Neuron (in vitro differentiated cells): ENCODE results near the gene ALPL.

Experiments
- H2AFZ ChIP-seq: one replicate; pipeline ENCODE4 v1.6.1; 2013; ENCODE audit warnings: low read depth, mild to moderate bottlenecking, inconsistent platforms, low read length, moderate library complexity
- H3K27me3 ChIP-seq: one replicate; pipeline ENCODE4 v1.6.1; 2013; ENCODE audit warnings: low read length; ENCODE audit not compliant: insufficient read depth
- H3K36me3 ChIP-seq: one replicate; pipeline ENCODE4 v1.6.1; 2013; ENCODE audit warnings: low read length; ENCODE audit not compliant: insufficient read depth
- H3K4me1 ChIP-seq: one replicate; pipeline ENCODE4 v1.6.1; 2013; ENCODE audit warnings: low read length; ENCODE audit not compliant: insufficient read depth
- H3K4me3 ChIP-seq: 2 replicates; pipeline ENCODE4 v1.5.1; 2013; ENCODE audit warnings: mild to moderate bottlenecking, low read length, moderate library complexity
- H3K9me3 ChIP-seq: one replicate; pipeline ENCODE4 v1.6.1; 2013; ENCODE audit warnings: low read length

The ALPL gene

DNA sequence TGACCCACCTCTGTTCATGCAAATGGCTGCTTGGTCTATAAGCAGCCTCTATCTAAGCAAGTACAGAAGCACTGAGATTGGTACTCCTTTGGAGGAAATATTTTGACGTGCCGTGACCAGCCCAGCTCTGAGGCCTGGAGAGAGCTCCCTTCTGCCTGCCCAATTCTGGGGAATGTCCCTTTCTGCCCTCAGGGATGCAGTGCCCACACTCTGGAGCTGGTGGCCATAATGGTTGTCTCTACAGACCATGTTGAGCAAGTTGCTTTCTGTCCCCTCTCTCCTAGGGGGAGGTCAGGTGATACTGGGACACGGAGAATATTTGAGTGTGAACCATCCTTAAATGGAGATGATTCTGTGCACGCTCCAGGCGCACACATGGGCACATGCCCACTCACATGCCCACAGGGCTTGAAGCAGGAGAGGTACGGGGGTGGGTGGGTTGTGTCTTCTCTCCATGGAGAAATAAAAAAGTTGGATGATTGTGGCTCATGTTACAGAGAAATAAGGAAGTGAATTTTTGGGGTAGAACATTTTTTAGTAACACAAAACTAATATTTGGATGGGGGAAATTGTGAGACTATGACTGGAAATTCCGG is 13.9 kb upstream of the ALPL start:
- Histone ChIP-seq H2AFZ (no peak overlapping the region), H3K4me3 (no peak overlapping the region), H3K9me3 (peaks cover 6% of the 10 kb centered on the region), H3K4me1 (peaks cover 5% of the 10 kb centered on the region), H3K36me3 (no peaks in the 10 kb centered on the region), H3K27me3 (no peaks in the 10 kb centered on the region)

DNA sequence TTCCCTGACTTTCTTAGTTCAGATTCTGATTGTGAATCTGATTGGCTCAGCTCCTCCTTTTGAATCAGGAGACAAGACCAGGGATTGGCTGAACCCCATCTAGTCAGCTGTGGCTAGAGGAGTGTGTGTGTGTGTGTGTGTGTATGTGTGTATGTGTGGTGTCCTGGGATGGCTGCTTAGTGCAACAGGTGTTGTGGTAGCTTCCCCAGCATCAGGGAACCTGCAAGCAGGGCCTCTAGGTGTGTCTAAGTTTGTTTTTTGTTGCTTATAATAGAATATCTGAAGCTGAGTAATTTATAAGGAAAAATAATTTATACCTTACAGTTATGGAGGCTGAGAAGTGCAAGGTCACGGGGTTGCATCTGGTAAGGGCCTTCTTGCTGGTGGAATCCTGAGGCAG is 13.2 kb upstream of the ALPL start:
- Histone ChIP-seq H3K27me3 (no peaks in the 10 kb centered on the region), H3K36me3 (no peaks in the 10 kb centered on the region), H3K4me3 (no peak overlapping the region), H2AFZ (no peak overlapping the region), H3K4me1 (peaks cover 5% of the 10 kb centered on the region), H3K9me3 (peaks cover 2% of the 10 kb centered on the region)

DNA sequence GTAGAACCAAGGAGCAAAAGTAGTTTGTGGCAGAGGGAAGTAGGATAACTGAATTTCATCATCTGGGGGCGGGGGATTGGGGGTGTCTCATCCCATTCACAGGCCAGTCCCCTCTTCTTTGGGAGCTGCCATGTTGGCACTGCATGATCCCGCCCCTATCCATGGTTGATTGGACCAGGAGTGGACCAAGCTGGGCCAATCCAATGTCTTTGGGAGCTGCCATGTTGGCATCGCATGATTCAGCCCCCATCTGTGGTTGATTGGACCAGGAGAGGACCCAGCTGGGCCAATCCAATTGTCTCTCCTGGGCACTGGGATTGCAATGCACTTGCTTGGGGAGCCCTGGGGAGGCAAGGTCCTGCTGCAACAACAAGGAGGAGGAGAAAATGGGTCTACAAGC is 12.3 kb upstream of the ALPL start:
- Histone ChIP-seq H2AFZ (no peak overlapping the region), H3K27me3 (no peaks in the 10 kb centered on the region), H3K36me3 (no peaks in the 10 kb centered on the region), H3K4me1 (peaks cover 5% of the 10 kb centered on the region), H3K9me3 (peaks cover 2% of the 10 kb centered on the region), H3K4me3 (no peak overlapping the region)

DNA sequence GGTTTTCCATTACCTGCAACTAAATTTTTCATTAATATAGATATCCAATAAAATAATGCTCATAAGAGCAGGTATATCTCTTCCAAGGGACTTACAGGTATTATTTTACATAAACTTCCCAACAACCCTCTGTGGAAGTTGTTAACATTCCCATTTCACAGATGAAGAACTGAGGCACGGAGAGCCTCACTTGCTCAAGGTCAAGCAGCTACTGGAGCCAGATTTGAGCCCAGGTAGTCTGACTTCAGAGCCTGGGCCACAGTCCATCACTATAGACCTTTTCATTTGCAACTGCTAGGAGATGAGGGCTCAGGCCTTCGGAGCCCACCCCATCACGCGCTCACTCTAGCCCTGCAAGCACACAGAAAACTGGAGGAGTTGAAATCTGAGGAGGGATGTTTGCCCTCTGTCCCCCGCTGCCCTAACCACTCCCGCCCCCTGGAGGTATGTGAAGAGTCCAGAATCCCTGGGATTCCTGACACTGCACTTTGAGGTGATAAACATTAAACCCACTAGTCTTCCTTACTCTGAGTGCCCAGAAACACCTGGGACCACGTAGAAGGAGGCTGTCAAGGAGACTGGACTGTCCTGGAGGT is 11.7 kb upstream of the ALPL start:
- no peaks in the 10 kb centered on the region for H3K36me3 ChIP-seq
- no peak overlapping the region for H2AFZ ChIP-seq
- H3K27me3 ChIP-seq = no peaks in the 10 kb centered on the region
- H3K4me3 ChIP-seq = no peak overlapping the region
- peaks cover 2% of the 10 kb centered on the region for H3K9me3 ChIP-seq
- peaks cover 5% of the 10 kb centered on the region for H3K4me1 ChIP-seq

DNA sequence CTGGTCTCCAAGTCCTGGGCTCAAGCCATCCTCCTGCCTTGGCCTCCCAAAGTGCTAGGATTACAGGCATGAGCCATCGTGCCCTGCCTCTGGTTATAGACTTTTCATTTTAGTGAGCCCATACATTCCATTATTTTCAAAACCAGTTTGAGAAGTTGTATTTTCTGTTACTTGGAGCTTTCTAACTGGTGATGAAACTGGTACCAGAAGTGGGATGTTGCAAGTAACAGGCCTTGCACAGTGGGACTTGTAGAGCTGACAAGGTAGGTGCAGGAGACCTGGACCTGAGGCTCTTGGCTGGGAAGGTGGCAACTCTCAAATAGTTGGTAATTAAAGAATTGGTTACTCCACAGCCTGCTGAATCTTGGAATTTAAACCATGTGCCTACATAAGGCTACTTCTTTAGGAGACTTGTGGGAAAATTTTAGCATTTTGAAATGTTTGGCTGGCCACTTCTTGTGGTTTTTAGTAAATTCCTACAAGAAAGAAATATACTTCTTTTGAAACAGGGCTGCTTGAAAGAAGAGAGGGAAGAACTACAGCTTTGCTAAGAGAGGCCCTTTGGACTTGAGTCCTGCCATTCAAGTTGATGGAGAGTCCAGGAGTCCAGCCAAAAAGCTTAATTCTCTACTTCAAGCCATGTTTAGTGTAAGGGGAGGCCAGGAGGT is 9.8 kb upstream of the ALPL start:
- Histone ChIP-seq H3K36me3 (no peaks in the 10 kb centered on the region), H3K9me3 (peaks cover 2% of the 10 kb centered on the region), H3K4me3 (no peak overlapping the region), H3K27me3 (no peaks in the 10 kb centered on the region), H3K4me1 (peaks cover 9% of the 10 kb centered on the region), H2AFZ (no peak overlapping the region)

DNA sequence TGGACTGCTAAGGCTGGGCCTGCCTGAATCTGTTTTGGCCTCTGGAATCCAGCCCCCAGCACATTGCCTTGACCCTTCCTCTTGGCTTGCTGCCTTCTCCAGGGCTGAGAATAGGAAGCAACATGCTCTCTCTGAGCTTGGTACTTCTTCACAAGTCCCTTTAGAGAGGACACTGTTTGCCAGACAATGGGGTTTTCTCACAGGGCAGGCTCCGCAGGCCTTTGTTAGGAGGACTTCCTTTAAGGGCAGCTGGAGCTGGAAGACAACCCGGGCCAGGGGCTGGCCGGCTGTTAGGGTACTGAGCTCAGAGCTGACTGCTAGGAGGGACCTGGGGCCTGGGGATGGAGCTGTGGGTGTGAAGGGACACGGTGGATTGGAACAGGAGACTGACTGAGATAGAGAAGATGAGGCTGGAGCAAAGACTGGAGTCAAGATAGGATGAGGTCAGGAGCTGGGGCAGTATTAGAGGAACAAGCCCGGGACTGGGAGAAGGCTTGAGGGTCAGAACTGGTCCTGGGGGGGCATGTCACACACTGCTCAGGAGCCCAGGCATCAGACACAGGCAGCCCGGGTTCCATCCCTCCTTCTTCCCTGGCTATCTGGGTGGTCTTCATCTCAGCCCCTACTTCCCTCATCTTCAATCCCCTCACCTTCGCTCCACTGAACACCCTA is 5.4 kb upstream of the ALPL start:
- H3K9me3 ChIP-seq = peaks cover 2% of the 10 kb centered on the region
- H2AFZ ChIP-seq = no peak overlapping the region
- H3K27me3 ChIP-seq = no peaks in the 10 kb centered on the region
- peaks cover 7% of the 10 kb centered on the region for H3K4me1 ChIP-seq
- no peak overlapping the region for H3K4me3 ChIP-seq
- no peaks in the 10 kb centered on the region for H3K36me3 ChIP-seq

DNA sequence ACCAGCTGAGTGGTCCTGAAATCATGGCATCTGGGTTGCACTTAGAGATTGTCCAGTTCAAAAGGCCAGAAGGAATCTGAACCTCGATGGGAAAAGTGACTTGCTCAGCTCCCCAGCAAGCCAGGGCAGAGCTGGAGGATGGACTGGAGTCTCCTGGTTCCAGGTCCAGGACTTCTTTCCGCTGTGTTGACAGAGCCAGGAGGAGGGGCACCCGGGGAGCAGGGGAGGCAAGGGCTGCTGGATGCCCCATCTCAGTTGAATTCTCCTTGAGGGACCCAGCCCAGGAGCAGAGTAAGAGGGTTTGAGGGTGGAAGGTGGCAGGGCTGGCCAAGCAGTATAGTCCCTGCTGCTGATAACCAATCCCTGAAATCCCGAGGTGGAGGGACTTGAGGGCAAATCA is 2.4 kb upstream of the ALPL start:
- H3K36me3 ChIP-seq = no peaks in the 10 kb centered on the region
- H3K9me3 ChIP-seq = no peaks in the 10 kb centered on the region
- H2AFZ ChIP-seq = no peak overlapping the region
- peaks cover 24% of the 10 kb centered on the region for H3K4me1 ChIP-seq
- H3K27me3 ChIP-seq = no peaks in the 10 kb centered on the region
- no peak overlapping the region for H3K4me3 ChIP-seq

DNA sequence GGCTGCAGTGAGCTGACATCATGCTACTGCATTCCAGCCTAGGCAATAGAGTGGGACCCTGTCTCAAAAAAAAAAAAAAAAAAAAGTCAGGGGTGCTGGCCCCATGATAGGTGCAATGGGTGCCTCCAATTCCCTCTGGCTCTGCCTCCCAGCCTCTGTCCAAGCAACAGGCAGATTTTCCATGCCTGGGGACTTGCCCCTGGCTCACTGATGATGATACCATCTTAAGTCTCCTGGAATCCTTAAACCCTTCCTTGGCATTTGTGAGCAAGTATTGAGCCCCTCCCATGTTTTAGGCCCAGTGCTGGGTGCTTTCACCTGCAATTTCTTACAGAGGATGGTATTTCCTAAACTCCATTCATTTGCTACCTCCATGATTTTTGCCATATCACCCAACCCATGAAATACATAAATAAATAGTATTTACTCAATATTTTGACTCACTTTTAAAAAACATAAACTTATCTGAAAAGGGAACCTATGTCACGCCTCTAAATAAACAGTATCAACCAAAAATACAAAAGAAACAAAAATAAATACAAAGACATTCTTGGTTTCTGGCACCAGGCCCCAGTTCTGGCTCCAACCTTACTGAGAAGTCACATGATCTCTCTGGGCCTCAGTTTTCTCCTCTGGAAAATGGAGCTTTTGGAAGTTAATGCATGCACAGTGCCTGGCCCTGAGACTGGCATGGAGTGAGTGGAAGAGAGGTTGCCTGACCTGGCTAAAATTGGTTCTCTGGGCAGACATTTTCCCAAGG is 1.5 kb upstream of the ALPL start:
- Histone ChIP-seq H3K27me3 (no peaks in the 10 kb centered on the region), H3K4me1 (peaks cover 24% of the 10 kb centered on the region), H3K4me3 (no peak overlapping the region), H3K36me3 (no peaks in the 10 kb centered on the region), H3K9me3 (no peaks in the 10 kb centered on the region), H2AFZ (no peak overlapping the region)

DNA sequence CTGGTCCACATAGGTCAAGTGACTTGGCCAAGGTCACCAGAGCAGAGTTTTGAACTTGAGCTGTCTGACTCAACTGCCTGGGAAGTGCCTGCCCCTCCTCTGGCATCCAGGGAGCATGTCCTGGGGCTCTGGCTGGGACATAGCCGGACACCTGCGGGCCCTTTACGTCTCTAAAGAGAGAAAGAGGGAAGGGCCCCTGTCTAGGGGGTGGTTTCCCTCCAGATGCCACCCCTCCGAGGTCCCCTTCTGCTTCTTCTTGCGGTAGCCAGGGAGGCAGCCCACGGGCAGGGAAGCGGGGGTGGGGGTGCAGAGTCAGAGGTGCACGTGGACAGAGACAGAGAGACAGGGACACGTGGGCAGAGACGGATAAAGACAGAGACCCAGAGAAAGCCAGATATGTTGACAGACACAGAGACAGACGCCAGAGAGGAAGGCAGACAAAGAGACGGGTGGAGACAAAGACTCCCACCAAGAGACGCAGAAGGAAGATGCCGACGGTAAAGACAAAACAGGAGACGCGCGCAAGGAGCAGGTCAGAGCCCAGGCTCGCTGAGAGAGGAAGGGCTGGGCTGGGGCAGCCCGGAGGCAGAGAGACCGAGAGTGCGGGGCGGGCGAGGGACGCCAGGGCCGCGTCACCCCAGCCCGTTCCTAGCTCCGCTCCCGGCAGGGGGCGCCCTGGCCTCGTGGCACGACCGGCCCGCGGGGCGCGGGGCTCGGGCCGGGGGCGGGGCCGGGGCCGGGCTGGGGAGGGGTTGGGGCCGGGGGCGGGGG is 458 bp upstream of the ALPL start:
- Histone ChIP-seq H3K36me3 (no peaks in the 10 kb centered on the region), H3K4me3 (peak overlapping the region; percentile 39)

DNA sequence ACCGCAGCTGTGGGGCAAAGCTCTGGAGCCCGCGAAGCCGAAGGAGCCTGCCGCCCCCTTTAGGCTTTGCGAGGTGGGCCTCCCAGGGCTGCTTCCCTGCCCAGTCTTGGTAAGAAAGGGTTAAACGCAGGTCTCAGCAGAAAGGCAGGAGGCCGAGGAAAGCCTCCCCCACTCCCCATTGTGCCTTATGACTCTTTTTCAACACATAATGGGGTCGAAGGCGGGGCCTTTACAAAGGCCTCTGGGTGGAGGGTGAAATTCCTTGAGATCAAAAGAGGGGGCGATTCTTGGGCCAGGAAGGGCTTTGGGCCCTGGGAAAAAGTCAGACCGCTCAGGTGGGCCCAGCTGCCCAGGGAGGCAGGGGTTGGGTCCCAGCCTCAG is 880 bp downstream of the ALPL start:
- Histone ChIP-seq H3K9me3 (no peaks in the 10 kb centered on the region), H3K4me1 (peaks cover 20% of the 10 kb centered on the region), H3K36me3 (no peaks in the 10 kb centered on the region), H3K27me3 (no peaks in the 10 kb centered on the region), H3K4me3 (peak overlapping the region; percentile 63), H2AFZ (peak overlapping the region; percentile 79)

More for the DNA sequence above, 458 bp upstream of the ALPL start:
- H3K4me1 ChIP-seq = peaks cover 21% of the 10 kb centered on the region
- H3K9me3 ChIP-seq = no peaks in the 10 kb centered on the region
- H2AFZ ChIP-seq = peak overlapping the region; percentile 69
- no peaks in the 10 kb centered on the region for H3K27me3 ChIP-seq

DNA sequence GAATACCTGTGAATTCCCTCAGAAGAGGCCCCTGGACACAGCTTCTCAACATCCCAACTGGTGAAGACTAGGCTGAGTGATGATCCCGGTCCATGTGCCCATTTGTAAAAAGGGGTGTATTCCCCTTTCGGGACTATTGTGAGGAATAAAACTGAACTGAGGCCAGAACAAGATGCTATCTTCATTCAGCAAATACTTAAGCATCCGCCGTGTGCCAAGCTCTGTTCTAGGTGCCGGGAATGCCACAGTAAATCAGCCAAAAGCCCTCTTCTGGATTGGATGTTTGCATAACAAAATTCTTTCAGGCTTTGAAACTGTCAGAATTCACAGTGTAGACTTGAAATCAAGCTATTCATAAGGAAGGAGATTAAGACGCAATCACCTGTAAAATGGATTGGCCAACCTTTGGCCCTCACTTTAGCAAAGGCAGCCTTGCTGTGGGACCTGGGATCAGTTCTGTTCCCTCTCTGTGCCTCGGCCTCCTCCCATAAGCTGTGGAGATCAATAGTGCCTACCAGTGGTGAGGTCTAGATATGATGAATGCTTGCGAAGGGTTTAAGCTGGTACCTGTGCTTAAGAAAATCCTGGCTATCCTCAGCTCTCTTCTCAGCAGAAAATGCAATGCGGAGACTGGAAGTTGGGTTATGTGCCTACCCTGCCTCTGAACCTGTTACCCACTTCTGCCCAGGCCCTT is 1.8 kb downstream of the ALPL start:
- H2AFZ ChIP-seq = no peak overlapping the region
- peaks cover 20% of the 10 kb centered on the region for H3K4me1 ChIP-seq
- H3K36me3 ChIP-seq = no peaks in the 10 kb centered on the region
- H3K27me3 ChIP-seq = no peaks in the 10 kb centered on the region
- H3K4me3 ChIP-seq = no peak overlapping the region
- no peaks in the 10 kb centered on the region for H3K9me3 ChIP-seq
